ENCODE measurements around the gene USP35. TPM values are rescaled to one million over a fixed set of nuclear protein-coding genes. Genes with fewer than 3 reads are reported as not detected.

The USP35 gene, protein sequence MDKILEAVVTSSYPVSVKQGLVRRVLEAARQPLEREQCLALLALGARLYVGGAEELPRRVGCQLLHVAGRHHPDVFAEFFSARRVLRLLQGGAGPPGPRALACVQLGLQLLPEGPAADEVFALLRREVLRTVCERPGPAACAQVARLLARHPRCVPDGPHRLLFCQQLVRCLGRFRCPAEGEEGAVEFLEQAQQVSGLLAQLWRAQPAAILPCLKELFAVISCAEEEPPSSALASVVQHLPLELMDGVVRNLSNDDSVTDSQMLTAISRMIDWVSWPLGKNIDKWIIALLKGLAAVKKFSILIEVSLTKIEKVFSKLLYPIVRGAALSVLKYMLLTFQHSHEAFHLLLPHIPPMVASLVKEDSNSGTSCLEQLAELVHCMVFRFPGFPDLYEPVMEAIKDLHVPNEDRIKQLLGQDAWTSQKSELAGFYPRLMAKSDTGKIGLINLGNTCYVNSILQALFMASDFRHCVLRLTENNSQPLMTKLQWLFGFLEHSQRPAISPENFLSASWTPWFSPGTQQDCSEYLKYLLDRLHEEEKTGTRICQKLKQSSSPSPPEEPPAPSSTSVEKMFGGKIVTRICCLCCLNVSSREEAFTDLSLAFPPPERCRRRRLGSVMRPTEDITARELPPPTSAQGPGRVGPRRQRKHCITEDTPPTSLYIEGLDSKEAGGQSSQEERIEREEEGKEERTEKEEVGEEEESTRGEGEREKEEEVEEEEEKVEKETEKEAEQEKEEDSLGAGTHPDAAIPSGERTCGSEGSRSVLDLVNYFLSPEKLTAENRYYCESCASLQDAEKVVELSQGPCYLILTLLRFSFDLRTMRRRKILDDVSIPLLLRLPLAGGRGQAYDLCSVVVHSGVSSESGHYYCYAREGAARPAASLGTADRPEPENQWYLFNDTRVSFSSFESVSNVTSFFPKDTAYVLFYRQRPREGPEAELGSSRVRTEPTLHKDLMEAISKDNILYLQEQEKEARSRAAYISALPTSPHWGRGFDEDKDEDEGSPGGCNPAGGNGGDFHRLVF
- total RNA-seq (10 to 100 TPM; 13.6 to 47.9 (median 34.0) TPM), polyA plus RNA-seq (10 to 100 TPM; 16.5 to 75.9 (median 30.1) TPM)
- long read RNA-seq, donor 1, full-length matches to known transcripts: 3 of 13 reads
- long read RNA-seq, donor 1, partial matches to known transcripts: 10 of 13 reads
- long read RNA-seq, donor 1, other reads (novel, unspliced or antisense): 0 of 13 reads
- long read RNA-seq, donor 2: 0 reads
- long read RNA-seq, donor 3: 0 reads
- long read RNA-seq, donor 4, partial matches to known transcripts: 0 of 1 reads
- long read RNA-seq, donor 4, other reads (novel, unspliced or antisense): 1 of 1 reads
- long read RNA-seq, donor 5, full-length matches to known transcripts: 12 of 32 reads
- long read RNA-seq, donor 5, partial matches to known transcripts: 7 of 32 reads
- long read RNA-seq, donor 5, other reads (novel, unspliced or antisense): 13 of 32 reads
- long read RNA-seq, donor 6, partial matches to known transcripts: 0 of 1 reads
- long read RNA-seq, donor 6, other reads (novel, unspliced or antisense): 1 of 1 reads
- long read RNA-seq, donor 7: 0 reads
- long read RNA-seq, donor 8, full-length matches to known transcripts: 1 of 1 reads
- long read RNA-seq, donor 8, partial matches to known transcripts: 0 of 1 reads
- long read RNA-seq, donor 8, other reads (novel, unspliced or antisense): 0 of 1 reads
- long read RNA-seq, donor 9: 0 reads
- long read RNA-seq, donor 10, partial matches to known transcripts: 0 of 1 reads
- long read RNA-seq, donor 10, other reads (novel, unspliced or antisense): 0 of 1 reads

DNA sequence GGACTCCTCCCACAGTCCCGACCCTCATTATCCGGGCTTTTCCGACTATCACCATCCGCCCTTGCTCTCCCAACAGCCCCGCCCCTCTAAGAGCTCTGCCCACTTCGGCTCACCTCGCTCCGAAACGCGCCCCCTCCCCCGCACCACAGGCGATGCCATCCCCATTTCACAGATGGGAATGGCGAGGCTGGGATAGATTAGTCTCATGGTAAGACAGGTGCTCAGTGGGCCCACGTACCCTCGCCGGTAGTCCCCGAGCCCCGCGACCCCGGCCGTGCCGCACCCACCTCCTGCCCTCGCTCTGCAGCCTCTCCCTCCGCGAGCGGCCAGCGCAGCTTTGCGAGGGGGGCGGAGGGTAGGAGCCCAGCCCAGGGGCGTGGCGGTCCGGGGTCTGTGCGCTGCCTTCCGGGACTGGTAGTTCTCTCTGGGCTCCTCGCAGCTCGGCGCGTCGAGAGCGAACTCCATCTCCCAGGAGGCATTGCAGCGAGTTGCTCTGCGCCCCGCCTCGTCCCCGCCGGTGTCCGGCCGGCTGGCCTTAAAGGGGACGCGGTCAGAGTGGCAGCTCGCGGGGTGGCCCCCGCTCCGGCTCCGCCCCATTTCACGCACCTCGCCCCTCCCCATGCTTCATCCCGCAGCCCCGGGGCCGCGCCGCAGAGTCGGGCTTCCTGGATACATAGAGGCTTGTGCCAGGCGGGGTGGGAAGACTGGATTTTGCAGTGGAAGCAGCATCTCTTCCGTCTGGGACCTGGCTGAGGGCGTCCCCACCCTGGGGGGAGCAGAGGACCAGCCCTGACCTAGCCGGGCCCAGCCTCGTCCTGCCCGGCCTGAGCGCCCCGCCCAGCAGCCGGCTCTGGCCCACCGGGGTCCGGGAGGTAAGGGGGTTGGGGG lies at the start of gene USP35, which contains the start of gene KCTD21:
TSS of gene USP35 (plus strand) at position 634 of the 888 bp plus-strand sequence. CDS start 7,327 bp downstream, outside the sequence.
TSS of gene KCTD21 (minus strand) at position 341 of the 888 bp plus-strand sequence. CDS start 14,072 bp downstream, outside the sequence.
- WGBS, 4 donors: 0 to 1% (median 1%) methylated on average over 11 to 74 of the region's 74 CpGs
- Histone ChIP-seq H3K36me3 (replicated peaks in 1 of 2) (no peaks in the 10 kb centered on the region), H3K4me1 (replicated peaks in 1 of 2) (peaks cover 36 to 67% of the 10 kb centered on the region in 2 donors), H3K27me3 (no peaks in the 10 kb centered on the region), H3K4me3 (peak within 1 kb of the TSS; percentile 73 to 97 (median 90)), H3K9me3 (replicated peaks in 1 of 3) (no peaks in the 10 kb centered on the region), H3K27ac (peak within 1 kb of the TSS; percentile 87 to 97 (median 91))
- peak; percentile 97 to 99 (median 98) for DNase-seq
- intact Hi-C loops (cut with DNase I): loop anchor here in 1 of 2 donors (2.0 kb wide), 1 partner anchor 228 kb away; the partner anchor contains the start of gene GAB2
- peak; percentile 70 to 79 for TF ChIP-seq POLR2A (IDR thresholded peaks at IDR 0.05)
- TF ChIP-seq, protein P1, sequence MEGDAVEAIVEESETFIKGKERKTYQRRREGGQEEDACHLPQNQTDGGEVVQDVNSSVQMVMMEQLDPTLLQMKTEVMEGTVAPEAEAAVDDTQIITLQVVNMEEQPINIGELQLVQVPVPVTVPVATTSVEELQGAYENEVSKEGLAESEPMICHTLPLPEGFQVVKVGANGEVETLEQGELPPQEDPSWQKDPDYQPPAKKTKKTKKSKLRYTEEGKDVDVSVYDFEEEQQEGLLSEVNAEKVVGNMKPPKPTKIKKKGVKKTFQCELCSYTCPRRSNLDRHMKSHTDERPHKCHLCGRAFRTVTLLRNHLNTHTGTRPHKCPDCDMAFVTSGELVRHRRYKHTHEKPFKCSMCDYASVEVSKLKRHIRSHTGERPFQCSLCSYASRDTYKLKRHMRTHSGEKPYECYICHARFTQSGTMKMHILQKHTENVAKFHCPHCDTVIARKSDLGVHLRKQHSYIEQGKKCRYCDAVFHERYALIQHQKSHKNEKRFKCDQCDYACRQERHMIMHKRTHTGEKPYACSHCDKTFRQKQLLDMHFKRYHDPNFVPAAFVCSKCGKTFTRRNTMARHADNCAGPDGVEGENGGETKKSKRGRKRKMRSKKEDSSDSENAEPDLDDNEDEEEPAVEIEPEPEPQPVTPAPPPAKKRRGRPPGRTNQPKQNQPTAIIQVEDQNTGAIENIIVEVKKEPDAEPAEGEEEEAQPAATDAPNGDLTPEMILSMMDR (IDR thresholded peaks at IDR 0.05): peak in 1 of 6 experiments; percentile 15

DNA sequence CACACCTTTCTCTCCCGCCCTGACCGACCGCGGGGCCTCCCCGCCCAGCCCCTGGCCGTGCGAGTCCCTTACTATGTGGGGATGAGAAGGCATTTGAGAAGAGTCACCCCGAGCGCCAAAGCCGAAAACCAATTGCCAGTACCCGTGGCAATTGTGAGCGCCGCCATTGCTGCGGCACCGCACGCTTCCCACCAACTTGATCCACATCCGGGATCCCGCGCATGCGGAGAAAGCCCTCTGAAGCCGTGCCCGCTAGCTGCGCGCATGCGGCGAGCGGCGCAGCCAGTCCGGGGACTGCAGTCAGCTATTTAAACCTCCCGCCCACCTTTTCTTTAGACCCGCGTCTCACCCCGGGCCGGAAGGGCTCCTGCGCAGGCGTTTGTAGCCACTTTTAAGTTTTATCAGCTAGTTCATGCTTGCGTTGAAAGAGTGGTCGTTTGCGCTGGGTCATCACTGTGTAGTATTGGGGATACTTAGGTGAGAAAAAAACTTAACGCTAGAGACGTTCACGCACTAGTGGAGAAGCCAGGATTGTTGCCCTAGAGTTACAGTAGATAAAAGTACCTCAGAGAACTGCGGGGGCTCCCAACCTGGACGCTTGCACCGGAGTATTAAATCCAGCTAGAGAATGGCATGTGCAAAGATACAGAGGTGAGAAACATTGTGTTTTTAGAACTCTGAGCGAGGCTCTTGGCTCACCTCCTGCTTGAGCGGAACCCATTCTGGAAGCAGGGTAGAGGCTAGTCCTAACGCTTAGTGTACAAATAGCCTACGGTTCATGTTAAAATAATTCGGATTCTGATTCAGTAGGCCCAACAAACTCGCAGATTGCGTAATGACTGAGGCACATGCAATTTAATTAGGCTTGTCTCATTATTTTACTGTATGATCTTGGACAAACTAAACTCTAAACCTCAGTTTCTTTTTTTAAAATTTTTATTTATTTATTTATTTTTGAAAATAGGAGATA lies 49.0 kb upstream of the USP35 start, which contains the start of gene ALG8:
TSS of gene ALG8 (minus strand) at position 205 of the 970 bp plus-strand sequence. CDS start at position 167, 38 bp downstream.
- intact Hi-C loops (cut with DNase I): no loop called here
- DNase-seq: peak; percentile 95 to 98 (median 97)
- Histone ChIP-seq H3K4me1 (replicated peaks in 1 of 2) (peaks cover 11 to 23% of the 10 kb centered on the region in 2 donors), H3K27me3 (no peaks in the 10 kb centered on the region), H3K4me3 (peak within 1 kb of the TSS; percentile 31 to 80 (median 64)), H3K9me3 (replicated peaks in 1 of 3) (no peaks in the 10 kb centered on the region), H3K36me3 (replicated peaks in 1 of 2) (peaks cover 0 to 5% of the 10 kb centered on the region in 2 donors), H3K27ac (peak within 1 kb of the TSS in 4 of 5 donors; percentile 38 to 81 (median 60))
- 1 to 5% (median 3%) methylated on average over 26 to 52 of the region's 52 CpGs for WGBS, 4 donors
- TF ChIP-seq, protein P1 (IDR thresholded peaks at IDR 0.05): no peak
- peak; percentile 59 to 84 for TF ChIP-seq POLR2A (IDR thresholded peaks at IDR 0.05)

Data from adrenal gland (tissue), 19 donors.